ENCODE data around the gene CARD10.
A peak's percentile ranks its signal among the peaks of the same experiment; 100 is the strongest.
"Not testable (repeated sequence)": the region's sequence is repeated elsewhere in the genome, so short reads cannot be mapped to it uniquely, and the experiment has no call there.

CARD10 gene

DNA sequence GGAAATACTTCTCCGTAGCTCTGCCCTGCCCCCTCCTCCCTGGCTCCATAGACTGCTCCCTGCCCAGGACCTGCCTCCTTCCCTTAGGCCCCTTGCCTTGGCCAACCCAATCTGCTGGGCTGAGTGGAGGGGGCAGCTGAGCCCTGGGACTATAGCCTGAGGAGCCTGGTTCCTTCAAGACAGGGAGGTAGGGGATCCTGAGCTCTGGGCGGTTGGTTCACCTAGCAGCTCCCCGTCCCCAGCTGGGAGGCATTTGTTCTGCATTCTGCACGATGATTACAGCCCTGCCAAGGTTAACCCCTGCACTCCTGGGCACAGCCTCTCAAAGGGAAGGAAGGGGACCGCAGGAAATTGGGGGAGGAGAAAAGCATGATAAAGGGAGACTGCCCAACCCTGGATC, 37.5 kb upstream of the CARD10 start:
- DNase-seq, result no peak

DNA sequence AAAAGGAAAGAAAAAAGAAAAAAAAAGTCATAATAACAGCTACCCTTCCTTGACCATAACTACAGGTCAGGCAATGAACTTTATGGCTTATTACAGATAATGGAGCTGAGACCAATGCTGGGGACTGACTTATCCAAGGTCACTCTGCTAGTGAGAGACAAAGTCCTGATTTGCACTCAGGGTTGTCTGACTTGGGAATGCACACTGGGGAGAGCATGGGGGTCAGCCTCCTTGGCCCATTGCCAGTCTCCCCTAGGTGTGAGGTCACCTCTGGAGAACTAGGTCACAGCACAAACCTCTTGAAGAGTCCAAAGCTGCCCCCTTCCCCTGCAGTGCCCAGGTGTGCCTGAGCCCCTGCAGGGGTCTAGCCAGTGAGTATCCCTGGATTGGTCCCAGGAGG, 35.8 kb upstream of the CARD10 start:
- DNase-seq, result no peak

- DNase-seq, result no peak
These were observed 34.5 kb upstream of the CARD10 start for GRCh38 chr22:37553725-37554124.

- DNase-seq, result no peak
These were observed 33.4 kb upstream of the CARD10 start for GRCh38 chr22:37552524-37553163.

DNA sequence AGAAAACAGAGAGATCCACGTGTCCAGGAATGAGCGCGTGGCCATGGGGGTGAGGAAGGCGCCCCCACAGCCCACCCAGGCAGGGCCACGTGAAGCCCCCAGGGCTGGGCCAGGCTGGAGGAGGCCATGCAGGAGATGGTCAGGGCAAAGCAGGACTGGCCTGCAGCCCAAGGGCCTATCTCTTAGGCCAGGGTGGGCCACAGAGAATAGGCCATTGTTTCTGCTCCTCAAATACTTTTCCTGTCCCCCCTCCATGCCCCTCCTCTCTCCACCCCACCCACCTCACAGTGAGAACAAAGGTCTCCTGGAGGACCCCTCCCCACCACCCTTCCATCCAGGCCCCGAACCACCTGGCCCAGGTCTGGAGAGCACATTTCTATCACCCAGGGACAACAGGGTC, 32.8 kb upstream of the CARD10 start:
- DNase-seq, result no peak

- not testable (repeated sequence) for DNase-seq
These were observed 31.7 kb upstream of the CARD10 start for GRCh38 chr22:37550921-37551320.

DNA sequence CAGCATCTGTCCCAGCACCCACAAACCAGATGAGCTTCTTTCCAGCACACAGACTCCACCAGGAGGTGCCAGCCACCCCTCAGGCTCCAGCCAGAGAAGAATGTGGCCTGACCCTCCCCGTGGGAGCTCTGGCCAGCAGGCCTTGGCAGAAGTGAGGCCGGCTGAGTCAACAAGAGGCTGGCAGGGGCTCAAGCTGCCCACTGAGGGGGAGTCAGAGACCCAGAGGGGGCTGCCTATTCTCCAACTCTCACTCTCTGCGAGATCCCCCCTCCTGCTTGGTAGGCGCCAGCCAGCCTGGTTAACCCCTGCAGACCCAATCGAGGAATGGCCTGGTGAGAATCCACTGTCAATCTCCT, 30.5 kb upstream of the CARD10 start:
- DNase-seq, result no peak

- no peak for DNase-seq
These were observed 28.1 kb upstream of the CARD10 start for GRCh38 chr22:37547251-37547741.

DNA sequence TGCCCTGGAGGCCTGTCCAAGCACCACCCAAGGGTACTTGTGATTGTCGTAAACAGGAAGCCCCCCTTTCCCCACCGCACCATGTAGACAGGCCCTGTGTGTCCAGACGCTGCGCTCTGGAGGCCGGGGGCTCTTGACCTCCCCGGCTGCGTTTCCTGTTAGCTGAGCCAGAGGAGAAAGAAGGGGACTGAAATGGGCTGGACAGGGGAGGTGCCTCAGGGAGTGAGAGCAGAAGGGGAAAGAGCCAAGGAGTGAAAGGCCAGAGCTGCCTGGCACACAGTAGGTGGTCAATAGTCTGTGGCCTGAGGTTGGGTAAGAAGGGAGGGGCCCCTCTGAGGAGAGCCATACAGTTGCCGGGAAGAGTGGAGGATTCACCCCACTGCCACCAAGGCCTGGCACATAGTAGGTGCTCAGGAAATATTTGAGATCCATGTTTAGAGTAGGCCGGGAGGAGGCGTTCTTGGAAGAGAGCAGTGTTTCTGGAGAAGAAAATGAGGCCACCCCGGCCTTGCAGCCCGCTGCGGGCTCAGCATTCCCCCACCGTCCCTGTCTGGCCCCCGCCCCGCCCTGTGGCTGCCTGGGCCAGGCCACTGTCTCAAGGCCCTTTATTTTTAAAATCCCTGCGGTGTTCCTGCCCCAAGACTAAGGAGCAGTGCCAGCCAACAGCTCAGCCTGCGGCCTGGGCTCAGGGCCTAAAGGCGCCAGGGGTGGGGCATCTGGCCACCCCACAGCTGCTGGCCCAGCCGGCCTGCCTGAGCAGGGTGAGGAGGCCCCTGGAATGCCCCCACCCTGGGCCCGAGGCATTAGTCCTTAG, 27.4 kb upstream of the CARD10 start:
- DNase-seq, result no peak

- DNase-seq, result no peak
These were observed 26.7 kb upstream of the CARD10 start for GRCh38 chr22:37545703-37546436.

DNA sequence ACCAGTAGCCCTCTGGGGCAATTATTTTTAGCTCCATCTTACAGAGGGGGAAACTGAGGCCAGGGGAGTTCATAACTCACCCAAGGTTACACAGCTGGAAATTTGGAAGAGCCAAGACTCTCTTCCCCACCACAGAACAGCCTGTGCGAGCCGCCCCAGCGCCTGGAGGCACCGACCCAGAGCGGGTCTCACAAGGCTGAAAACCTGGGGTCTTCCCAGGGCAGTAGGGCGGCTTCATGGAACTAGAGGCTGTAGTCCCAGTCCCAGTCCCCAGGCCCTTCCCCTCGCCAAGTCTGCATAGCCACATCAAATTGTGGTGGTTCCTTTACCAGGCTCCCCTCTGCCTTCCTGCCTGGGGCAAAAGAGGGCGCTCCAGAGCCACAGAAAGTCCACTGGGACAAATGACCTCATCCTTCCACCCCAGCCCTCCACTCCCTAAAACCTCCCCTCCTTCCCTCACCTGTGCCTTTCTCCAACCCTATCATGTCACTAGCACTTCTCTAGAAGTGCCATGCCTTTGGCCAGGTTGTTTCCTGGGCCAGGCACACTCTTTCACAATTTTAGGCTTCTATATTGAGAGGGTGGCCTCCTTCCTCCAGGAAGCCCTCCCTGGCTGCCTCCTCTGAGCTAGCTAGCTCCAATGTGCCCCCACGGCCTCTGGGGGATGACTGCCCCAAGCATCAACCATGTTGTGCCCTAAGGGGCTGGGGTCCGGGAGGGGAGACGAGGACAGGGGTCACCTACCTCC, 25.9 kb upstream of the CARD10 start:
- peak; percentile 38 to 41 for DNase-seq

- no peak for DNase-seq
These were observed 23.7 kb upstream of the CARD10 start for GRCh38 chr22:37542959-37543358.

DNA sequence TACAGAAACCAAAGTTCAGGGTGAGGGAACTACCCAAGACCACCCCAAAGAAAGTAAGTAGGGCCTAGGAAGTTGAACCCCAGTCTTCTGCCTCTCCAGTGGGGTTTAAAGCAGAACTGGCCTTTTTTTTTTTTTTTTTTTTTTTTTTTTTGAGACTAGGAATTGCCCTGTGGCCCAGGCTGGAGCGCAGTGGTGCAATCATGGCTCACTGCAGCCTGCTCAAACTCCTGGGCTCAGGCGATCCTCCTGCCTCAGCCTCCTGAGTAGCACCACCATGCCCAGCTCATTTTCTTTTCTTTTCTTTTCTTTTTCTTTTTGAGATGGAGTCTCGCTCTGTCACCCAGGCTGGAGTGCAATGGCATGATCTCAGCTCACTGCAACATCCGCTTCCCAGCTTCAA, 23.2 kb upstream of the CARD10 start:
- not testable (repeated sequence) for DNase-seq

DNA sequence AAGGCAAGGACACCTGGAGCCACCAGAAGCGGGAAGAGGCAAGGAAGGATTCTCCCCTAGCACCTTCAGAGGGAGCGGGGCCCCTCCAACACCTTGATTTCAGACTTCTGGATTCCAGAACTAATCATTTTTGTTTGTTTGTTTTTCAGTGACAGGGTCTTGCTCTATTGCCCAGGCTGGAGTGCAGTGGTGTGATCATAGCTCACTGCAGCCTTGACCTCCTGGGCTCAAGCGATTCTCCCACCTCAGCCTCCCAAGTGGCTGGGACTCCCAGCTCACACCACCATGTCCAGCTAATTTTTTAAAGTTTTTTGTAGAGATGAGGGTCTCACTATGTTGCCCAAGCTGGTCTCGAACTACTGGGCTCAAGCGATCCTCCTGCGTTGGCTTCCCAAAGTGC, 20.6 kb upstream of the CARD10 start:
- DNase-seq, result not testable (repeated sequence)

- DNase-seq, result peak; percentile 89 to 91
These were observed 19.6 kb upstream of the CARD10 start for GRCh38 chr22:37538590-37539357.

- no peak for DNase-seq
These were observed 15.9 kb upstream of the CARD10 start for GRCh38 chr22:37535159-37535558.

DNA sequence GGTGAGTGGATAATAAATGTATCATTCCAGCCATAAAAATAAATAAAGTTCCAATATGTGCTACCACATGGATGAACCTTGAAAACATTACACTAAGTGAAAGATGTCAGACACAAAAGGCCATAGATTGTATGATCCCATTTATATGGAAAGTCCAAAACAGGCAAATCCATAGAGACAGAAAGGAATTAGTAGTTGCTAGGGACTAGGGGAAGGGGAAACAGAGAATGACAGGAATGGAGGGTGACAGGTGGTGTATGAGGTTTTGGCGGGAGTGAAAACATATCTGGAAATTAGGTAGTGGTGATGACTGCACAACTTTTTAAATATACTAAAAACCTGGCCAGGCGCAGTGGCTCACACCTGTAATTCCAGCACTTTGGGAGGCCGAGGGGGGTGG, 15.2 kb upstream of the CARD10 start:
- no peak for DNase-seq

- DNase-seq, result no peak
These were observed 14.8 kb upstream of the CARD10 start for GRCh38 chr22:37533995-37534394.

DNA sequence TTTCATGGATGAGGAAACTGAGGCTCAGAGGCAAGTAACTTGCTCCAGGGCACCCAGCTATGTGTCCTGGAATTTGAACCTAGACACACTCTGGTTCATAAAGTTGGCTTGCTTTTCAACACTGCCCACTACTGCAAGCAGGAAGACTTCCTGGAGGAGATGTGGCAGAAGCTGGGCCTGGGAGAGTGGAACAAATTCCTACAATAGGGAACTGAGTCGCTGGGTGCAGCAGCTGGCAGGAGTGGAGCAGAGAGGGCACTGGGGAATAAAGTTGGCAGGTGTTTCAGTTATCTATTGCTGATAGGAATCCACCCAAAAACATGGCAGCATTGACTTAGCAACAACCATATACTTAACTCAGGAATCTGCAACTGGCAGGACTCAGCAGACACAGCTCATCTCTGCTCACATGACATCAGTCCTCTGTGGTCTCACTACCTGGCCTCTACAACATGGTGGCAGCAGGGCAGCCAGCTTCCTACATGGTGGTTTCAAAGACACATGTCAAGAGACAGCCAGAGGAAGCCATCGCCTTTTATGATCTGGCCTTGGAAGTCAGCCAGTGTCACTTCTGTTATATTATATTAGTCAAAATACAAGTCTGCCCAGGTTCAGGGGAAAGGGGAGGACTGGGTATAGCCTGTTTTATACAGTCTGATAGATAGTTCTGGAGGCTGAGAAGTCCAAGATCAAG, 10.6 kb upstream of the CARD10 start:
- DNase-seq, result no peak

DNA sequence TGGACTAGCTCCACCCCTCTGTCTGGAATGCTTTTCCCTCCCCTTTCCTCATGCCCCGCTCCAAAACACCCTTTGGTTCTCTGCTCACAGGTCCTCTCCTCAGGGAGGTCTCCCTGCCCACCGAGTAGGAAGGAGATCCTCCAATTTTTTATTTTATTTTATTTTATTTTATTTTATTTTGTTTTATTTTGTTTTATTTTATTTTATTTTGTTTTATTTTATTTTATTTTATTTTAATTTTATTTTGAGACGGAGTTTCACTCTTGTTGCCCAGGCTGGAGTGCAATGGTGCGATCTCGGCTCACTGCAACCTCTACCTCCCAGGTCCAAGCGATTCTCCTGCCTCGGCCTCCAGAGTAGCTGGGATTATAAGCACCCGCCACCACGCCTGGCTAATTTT, 8.7 kb upstream of the CARD10 start:
- DNase-seq, result not testable (repeated sequence)

GRCh38 chr22:37527081-37527752, 8.0 kb upstream of the CARD10 start:
- not testable (repeated sequence) for DNase-seq
